Vagina (tissue), 2 donors: ENCODE results near the gene TMEM106C. TPM values are rescaled to one million over a fixed set of nuclear protein-coding genes. Genes with fewer than 3 reads are reported as not detected.

Experiments used
- DNase-seq, 2 donors: peaks; one replicate each; pipeline ENCODE4 v3.0.0-alpha.2; 2017; ENCODE audit errors: extremely low spot score in 2 of 2
- H3K27ac ChIP-seq: fragments of 200-600 bp; sonication (generic); one replicate; pipeline ENCODE4 v1.5.1; 2019
- H3K27me3 ChIP-seq: fragments of 200-600 bp; sonication (generic); one replicate; pipeline ENCODE4 v1.5.1; 2019
- H3K36me3 ChIP-seq, 2 donors: fragments of 200-600 bp; sonication (generic); one replicate each; pipeline ENCODE4 v1.5.1; 2017 to 2019
- H3K4me1 ChIP-seq: fragments of 200-600 bp; sonication (generic); one replicate; pipeline ENCODE4 v1.5.1; 2019
- H3K4me3 ChIP-seq, 2 donors: fragments of 200-600 bp; sonication (generic); 1 replicate in 1 of 2; 2 replicates in 1 of 2; pipeline ENCODE4 v1.5.1; 2016 to 2019
- H3K9me3 ChIP-seq: fragments of 200-600 bp; sonication (generic); one replicate; pipeline ENCODE4 v1.5.1; 2019
- CTCF ChIP-seq, 3 experiments: fragments of 450-650 bp in 2 of 3; fragments of 200-600 bp in 1 of 3; sonication (generic) in 1 of 3; IDR thresholded peaks; one replicate each; pipeline ENCODE4 v1.5.1; 2017 to 2019; ENCODE audit warnings: antibody characterized with exemption in 3 of 3, mild to moderate bottlenecking in 2 of 3, moderate library complexity in 2 of 3
- POLR2A ChIP-seq, 2 donors: fragments of 450-650 bp; IDR thresholded peaks; one replicate each; pipeline ENCODE4 v1.6.1; 2017; ENCODE audit warnings: antibody characterized with exemption in 2 of 2, mild to moderate bottlenecking in 2 of 2, moderate library complexity in 2 of 2
- POLR2AphosphoS5 ChIP-seq, 2 donors: sonication (generic); formaldehyde crosslinking; IDR thresholded peaks; one replicate each; pipeline ENCODE4 v1.9.0; 2017; ENCODE audit warnings: antibody characterized with exemption in 2 of 2, mild to moderate bottlenecking in 2 of 2, low read depth in 1 of 2; ENCODE audit not compliant: insufficient read depth in 1 of 2
- intact Hi-C: fragments of 100-400 bp; cut with DNase I; formaldehyde crosslinking; loops from one replicate; pipeline ENCODE4 v1.15.1; 2023
- total RNA-seq: library from RNA; depleted of rRNA; stranded (reverse); fragments of >200 nt; gene quantifications from one replicate; pipeline ENCODE4 v1.2.3, GENCODE V29; 2016

TMEM106C gene
- total RNA-seq, 1 donor from 2014 or later = 25.3 TPM

GRCh38 chr12:47995981-47996401 lies 32.6 kb downstream of the TMEM106C start:
- no peaks in the 10 kb centered on the region for H3K36me3 ChIP-seq
- H3K9me3 ChIP-seq = no peaks in the 10 kb centered on the region
- H3K4me1 ChIP-seq = peaks cover 14% of the 10 kb centered on the region
- no peak for DNase-seq
- no peak overlapping the region for H3K27ac ChIP-seq
- H3K27me3 ChIP-seq = no peaks in the 10 kb centered on the region
- TF ChIP-seq POLR2AphosphoS5 (IDR thresholded peaks at IDR 0.05; ENCODE audit: insufficient read depth in 1 of 2, low read depth in 1 of 2) (no peak), CTCF (IDR thresholded peaks at IDR 0.05) (no peak), POLR2A (IDR thresholded peaks at IDR 0.05) (no peak)
- no peak overlapping the region for H3K4me3 ChIP-seq
- intact Hi-C loops = no loop called here

GRCh38 chr12:47997321-47997720 lies 33.9 kb downstream of the TMEM106C start:
- Histone ChIP-seq H3K27me3 (no peaks in the 10 kb centered on the region), H3K27ac (no peak overlapping the region), H3K36me3 (no peaks in the 10 kb centered on the region), H3K9me3 (no peaks in the 10 kb centered on the region), H3K4me3 (no peak overlapping the region), H3K4me1 (peaks cover 23% of the 10 kb centered on the region)
- no peak for DNase-seq
- intact Hi-C loops = no loop called here
- no peak for TF ChIP-seq POLR2A (IDR thresholded peaks at IDR 0.05)
- no peak for TF ChIP-seq POLR2AphosphoS5 (IDR thresholded peaks at IDR 0.05; ENCODE audit: insufficient read depth in 1 of 2, low read depth in 1 of 2)
- no peak for TF ChIP-seq CTCF (IDR thresholded peaks at IDR 0.05)

- no peak for DNase-seq
- TF ChIP-seq CTCF (IDR thresholded peaks at IDR 0.05) (no peak), POLR2AphosphoS5 (IDR thresholded peaks at IDR 0.05; ENCODE audit: insufficient read depth in 1 of 2, low read depth in 1 of 2) (no peak), POLR2A (IDR thresholded peaks at IDR 0.05) (no peak)
These were observed 36.4 kb downstream of the TMEM106C start for GRCh38 chr12:47999816-48000215.

GRCh38 chr12:48000878-48001504 lies 37.6 kb downstream of the TMEM106C start:
- intact Hi-C loops = no loop called here
- Histone ChIP-seq H3K36me3 (no peaks in the 10 kb centered on the region), H3K4me3 (peak overlapping the region; percentile 41 to 53), H3K27ac (peak overlapping the region; percentile 55), H3K9me3 (no peaks in the 10 kb centered on the region), H3K4me1 (peaks cover 49% of the 10 kb centered on the region), H3K27me3 (peaks cover 14% of the 10 kb centered on the region)
- no peak for DNase-seq
- TF ChIP-seq POLR2AphosphoS5 (IDR thresholded peaks at IDR 0.05; ENCODE audit: insufficient read depth in 1 of 2, low read depth in 1 of 2) = peak in 1 of 2 donors; percentile 12
- TF ChIP-seq POLR2A (IDR thresholded peaks at IDR 0.05) = no peak
- TF ChIP-seq CTCF (IDR thresholded peaks at IDR 0.05) = no peak

More at GRCh38 chr12:47999816-48000215, 36.4 kb downstream of the TMEM106C start:
- Histone ChIP-seq H3K9me3 (no peaks in the 10 kb centered on the region), H3K27me3 (peaks cover 7% of the 10 kb centered on the region), H3K36me3 (no peaks in the 10 kb centered on the region), H3K4me3 (no peak overlapping the region), H3K27ac (no peak overlapping the region), H3K4me1 (peaks cover 47% of the 10 kb centered on the region)
- intact Hi-C loops = no loop called here
